HCT116 (cell line): ENCODE data around the gene CIITA. TPM values are rescaled to one million over a fixed set of nuclear protein-coding genes. Genes with fewer than 3 reads are reported as not detected.

Source experiments
- ATAC-seq: fragments of 200-7000 bp; cut with Tn5 transposase; 2 replicates; pipeline ENCODE4 v1.9.1; 2020; ENCODE audit warnings: mild to moderate bottlenecking, moderate library complexity
- BruUV-seq: library from RNA; stranded (reverse); fragments of 400-500 nt; replicated peaks from 2 replicates; lab custom pipeline; 2021; lab: Mats Ljungman, UMichigan
- CTCF ChIA-PET: fragments of 300-600 bp; sonication (Branson Sonifier 250); formaldehyde crosslinking; loops from one replicate; lab custom pipeline; 2021; ENCODE audit warnings: antibody characterized with exemption; lab: Charles Lee
- POLR2A ChIA-PET: fragments of 300-600, 350-600 bp; sonication (Branson Sonifier 250); formaldehyde crosslinking; loops from one replicate; lab custom pipeline; 2021; ENCODE audit warnings: antibody characterized with exemption; lab: Charles Lee
- RAD21 ChIA-PET, 2 experiments: fragments of 300-600 bp; sonication (Branson Sonifier 250); formaldehyde crosslinking; loops; one replicate each; lab custom pipeline; 2023; ENCODE audit warnings: low total read pairs in 2 of 2; ENCODE audit not compliant: uncharacterized antibody in 2 of 2, unreplicated experiment in 2 of 2, low non-redundant PET in 1 of 2; lab: Charles Lee
- DNase-seq: peaks from one replicate; pipeline ENCODE4 v3.0.0-alpha.2; 2010; ENCODE audit warnings: low read depth, low spot score
- H2AFZ ChIP-seq: fragments of 200-600 bp; shearing (Covaris generic), sonication (generic); 2 replicates; pipeline ENCODE4 v1.6.1; 2017; ENCODE audit warnings: low read depth, mixed run types, mixed read lengths, antibody characterized with exemption, low read length; ENCODE audit not compliant: poor library complexity, severe bottlenecking
- H3K27ac ChIP-seq: 2 replicates; pipeline ENCODE4 v1.5.1; 2012; ENCODE audit warnings: low read depth, low read length
- H3K27me3 ChIP-seq: fragments of 200-600 bp; sonication (generic); 2 replicates; pipeline ENCODE4 v1.6.1; 2016; ENCODE audit warnings: mixed run types, low read length, mixed read lengths; ENCODE audit not compliant: insufficient read depth
- H3K36me3 ChIP-seq, 2 experiments: fragments of 200-500 bp in 1 of 2; fragments of 200-600 bp in 1 of 2; sonication (Bioruptor generic) in 1 of 2; sonication (generic) in 1 of 2; 2 replicates each; pipeline versions ENCODE4 v1.5.1 to v1.6.1; 2014 to 2016; ENCODE audit warnings: low read length in 2 of 2, inconsistent platforms in 1 of 2, mixed read lengths in 1 of 2, mixed run types in 1 of 2; ENCODE audit not compliant: insufficient read depth in 2 of 2, control insufficient read depth in 1 of 2
- H3K4me1 ChIP-seq, 2 experiments: fragments of 200-600 bp in 1 of 2; sonication (generic) in 1 of 2; 2 replicates each; pipeline versions ENCODE4 v1.5.1 to v1.6.1; 2012 to 2017; ENCODE audit warnings: low read length in 2 of 2, inconsistent platforms in 1 of 2, mild to moderate bottlenecking in 1 of 2, mixed read lengths in 1 of 2, mixed run types in 1 of 2, moderate library complexity in 1 of 2; ENCODE audit not compliant: insufficient read depth in 2 of 2, control insufficient read depth in 1 of 2
- H3K4me2 ChIP-seq: fragments of 200-600 bp; sonication (generic); 2 replicates; pipeline ENCODE4 v1.6.1; 2017; ENCODE audit warnings: mixed run types, low read length, mixed read lengths
- H3K4me3 ChIP-seq, 2 experiments: fragments of 200-600 bp in 1 of 2; sonication (generic) in 1 of 2; replicated peaks in 1 of 2; 2 replicates each; pipeline ENCODE4 v1.5.1; 2011 to 2016; ENCODE audit warnings: low read length in 2 of 2, control low read depth in 1 of 2, low read depth in 1 of 2, mild to moderate bottlenecking in 1 of 2, mixed read lengths in 1 of 2, mixed run types in 1 of 2
- H3K79me2 ChIP-seq: fragments of 200-600 bp; sonication (generic); 2 replicates; pipeline ENCODE4 v1.6.1; 2017; ENCODE audit warnings: mild to moderate bottlenecking, mixed run types, low read length, moderate library complexity, mixed read lengths; ENCODE audit not compliant: insufficient read depth
- H3K9ac ChIP-seq: fragments of 200-600 bp; sonication (generic); 2 replicates; pipeline ENCODE4 v1.6.1; 2016; ENCODE audit warnings: low read length, mixed read lengths
- H3K9me2 ChIP-seq: fragments of 200-600 bp; sonication (generic), shearing (Covaris generic); 2 replicates; pipeline ENCODE4 v1.6.1; 2017; ENCODE audit warnings: mixed run types, mild to moderate bottlenecking, moderate library complexity; ENCODE audit not compliant: insufficient read depth
- H3K9me3 ChIP-seq, 2 experiments: fragments of 200-500 bp in 1 of 2; fragments of 200-600 bp in 1 of 2; sonication (Bioruptor generic) in 1 of 2; sonication (generic) in 1 of 2; 2 replicates each; pipeline ENCODE4 v1.6.1; 2014 to 2017; ENCODE audit warnings: low read length in 2 of 2, mixed read lengths in 2 of 2, inconsistent platforms in 1 of 2, low read depth in 1 of 2, mild to moderate bottlenecking in 1 of 2, mixed run types in 1 of 2, moderate library complexity in 1 of 2; ENCODE audit not compliant: control insufficient read depth in 1 of 2, insufficient read depth in 1 of 2
- H4K20me1 ChIP-seq: fragments of 200-600 bp; sonication (generic), shearing (Covaris generic); 2 replicates; pipeline ENCODE4 v1.6.1; 2017; ENCODE audit warnings: mixed run types, mild to moderate bottlenecking, moderate library complexity; ENCODE audit not compliant: insufficient read depth
- CBX3 ChIP-seq: IDR thresholded peaks from 2 replicates; pipeline ENCODE4 v1.6.1; 2012; ENCODE audit warnings: low read depth
- CEBPB ChIP-seq: IDR thresholded peaks from 2 replicates; pipeline ENCODE4 v1.6.1; 2012; ENCODE audit warnings: low read depth
- FOSL1 ChIP-seq: IDR thresholded peaks from 2 replicates; pipeline ENCODE4 v1.6.1; 2012; ENCODE audit warnings: low read depth
- JUND ChIP-seq: IDR thresholded peaks from 2 replicates; pipeline ENCODE4 v1.6.1; 2012
- MAX ChIP-seq: IDR thresholded peaks from 2 replicates; pipeline ENCODE4 v1.6.1; 2012
- SP1 ChIP-seq: IDR thresholded peaks from 2 replicates; pipeline ENCODE4 v1.6.1; 2012; ENCODE audit warnings: low read depth
- ZBTB33 ChIP-seq: IDR thresholded peaks from 2 replicates; pipeline ENCODE4 v1.6.1; 2011; ENCODE audit warnings: mild to moderate bottlenecking, low read length, moderate library complexity; ENCODE audit not compliant: insufficient replicate concordance; ENCODE audit errors: extremely low read depth
- intact Hi-C: fragments of 100-400 bp; cut with micrococcal nuclease; formaldehyde crosslinking; loops from 2 replicates; pipeline ENCODE4 v1.10.0; 2022
- total RNA-seq: library from RNA; stranded (reverse); gene quantifications from one replicate; pipeline ENCODE4 v1.2.1, GENCODE V29; 2021; ENCODE audit not compliant: unreplicated experiment

The CIITA gene
- total RNA-seq, 1 experiment from 2014 or later, result 0.25 TPM

GRCh38 chr16:10871157-10871991, 5.6 kb upstream of the CIITA start:
- peak overlapping the region; percentile 87 for H2AFZ ChIP-seq
- peak overlapping the region; percentile 55 for H3K4me2 ChIP-seq
- H3K4me3 ChIP-seq, result no peak overlapping the region
- ATAC-seq (peak; percentile 87), DNase-seq (peak; percentile 41)
- H3K9ac ChIP-seq, result no peak overlapping the region
- intact Hi-C loops, result loop anchor here (10.0 kb wide), 1 partner anchor 57 kb away; the partner anchor contains the start of gene TVP23A
- ChIA-PET CTCF (interaction anchor here (1.5 kb wide), 1 partner anchor 48 kb away, joined by 4 read pairs; no protein-coding TSS in a partner anchor), RAD21 (interaction anchor here in 1 of 2 experiments (0.7 kb wide), 1 partner anchor 630 kb away, joined by 3 read pairs; no protein-coding TSS in a partner anchor), POLR2A (no interaction called here)
- no peaks in the 10 kb centered on the region for H3K36me3 ChIP-seq
- peaks cover 5 to 15% of the 10 kb centered on the region in 2 experiments; a peak in 3 of 4 replicates for H3K4me1 ChIP-seq
- no peaks in the 10 kb centered on the region for H3K9me3 ChIP-seq
- H3K27me3 ChIP-seq, result no peaks in the 10 kb centered on the region
- H3K27ac ChIP-seq, result no peak overlapping the region
- H4K20me1 ChIP-seq, result no peaks in the 10 kb centered on the region
- BruUV-seq, result no TSS peak
- TF ChIP-seq MAX (peak; percentile 72), CBX3 (0 out of 2 replicates have a peak, but pooled peaks have one; percentile 14), SP1 (peak; percentile 47; the same call in 1 of the 2 replicates), ZBTB33 (no peak), JUND (no peak), CEBPB (peak; percentile 17; the same call in 1 of the 2 replicates), FOSL1 (peak; percentile 45)
- H3K9me2 ChIP-seq, result no peaks in the 10 kb centered on the region
- no peaks in the 10 kb centered on the region for H3K79me2 ChIP-seq
